Tibial nerve (tissue), 4 donors: ENCODE measurements around the gene ZDHHC24.

Source experiments
- CTCF ChIP-seq, 5 experiments: fragments of 200-600 bp in 3 of 5; fragments of 450-650 bp in 2 of 5; sonication (generic) in 3 of 5; IDR thresholded peaks; one replicate each; pipeline ENCODE4 v1.5.1; 2016 to 2019; ENCODE audit warnings: antibody characterized with exemption in 5 of 5, mild to moderate bottlenecking in 3 of 5, moderate library complexity in 2 of 5
- EP300 ChIP-seq, 2 donors: sonication (generic); formaldehyde crosslinking; IDR thresholded peaks; one replicate each; pipeline ENCODE4 v1.6.1; 2017; ENCODE audit warnings: antibody characterized with exemption in 2 of 2, mild to moderate bottlenecking in 1 of 2
- POLR2A ChIP-seq, 2 donors: fragments of 450-650 bp; IDR thresholded peaks; one replicate each; pipeline ENCODE4 v1.6.1; 2017; ENCODE audit warnings: antibody characterized with exemption in 2 of 2, mild to moderate bottlenecking in 2 of 2, moderate library complexity in 2 of 2

GRCh38 chr11:66581261-66581660, 35.4 kb upstream of the ZDHHC24 start:
- TF ChIP-seq CTCF (IDR thresholded peaks at IDR 0.05) = no peak
- TF ChIP-seq POLR2A (IDR thresholded peaks at IDR 0.05) = no peak
- no peak for TF ChIP-seq EP300 (IDR thresholded peaks at IDR 0.05)
